Measurements from ENCODE around the gene USP48.

Gene USP48

GRCh38 chr1:21647431-21648351 is 135.3 kb downstream of the USP48 start:
- TF ChIP-seq, protein P1, sequence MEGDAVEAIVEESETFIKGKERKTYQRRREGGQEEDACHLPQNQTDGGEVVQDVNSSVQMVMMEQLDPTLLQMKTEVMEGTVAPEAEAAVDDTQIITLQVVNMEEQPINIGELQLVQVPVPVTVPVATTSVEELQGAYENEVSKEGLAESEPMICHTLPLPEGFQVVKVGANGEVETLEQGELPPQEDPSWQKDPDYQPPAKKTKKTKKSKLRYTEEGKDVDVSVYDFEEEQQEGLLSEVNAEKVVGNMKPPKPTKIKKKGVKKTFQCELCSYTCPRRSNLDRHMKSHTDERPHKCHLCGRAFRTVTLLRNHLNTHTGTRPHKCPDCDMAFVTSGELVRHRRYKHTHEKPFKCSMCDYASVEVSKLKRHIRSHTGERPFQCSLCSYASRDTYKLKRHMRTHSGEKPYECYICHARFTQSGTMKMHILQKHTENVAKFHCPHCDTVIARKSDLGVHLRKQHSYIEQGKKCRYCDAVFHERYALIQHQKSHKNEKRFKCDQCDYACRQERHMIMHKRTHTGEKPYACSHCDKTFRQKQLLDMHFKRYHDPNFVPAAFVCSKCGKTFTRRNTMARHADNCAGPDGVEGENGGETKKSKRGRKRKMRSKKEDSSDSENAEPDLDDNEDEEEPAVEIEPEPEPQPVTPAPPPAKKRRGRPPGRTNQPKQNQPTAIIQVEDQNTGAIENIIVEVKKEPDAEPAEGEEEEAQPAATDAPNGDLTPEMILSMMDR (conservative IDR thresholded peaks at IDR 0.05; ENCODE audit: low read depth, low read length) = no peak
- H3K4me3 ChIP-seq (ENCODE audit: low read depth, low read length) = no peak overlapping the region
- DNase-seq (ENCODE audit: low read depth) = peak; percentile 65

- TF ChIP-seq, protein P1 (conservative IDR thresholded peaks at IDR 0.05; ENCODE audit: low read depth, low read length) = no peak
- DNase-seq (ENCODE audit: low read depth) = no peak
- H3K4me3 ChIP-seq (ENCODE audit: low read depth, low read length) = no peak overlapping the region
Observed at GRCh38 chr1:21645550-21645949, 137.4 kb downstream of the USP48 start.

DNA sequence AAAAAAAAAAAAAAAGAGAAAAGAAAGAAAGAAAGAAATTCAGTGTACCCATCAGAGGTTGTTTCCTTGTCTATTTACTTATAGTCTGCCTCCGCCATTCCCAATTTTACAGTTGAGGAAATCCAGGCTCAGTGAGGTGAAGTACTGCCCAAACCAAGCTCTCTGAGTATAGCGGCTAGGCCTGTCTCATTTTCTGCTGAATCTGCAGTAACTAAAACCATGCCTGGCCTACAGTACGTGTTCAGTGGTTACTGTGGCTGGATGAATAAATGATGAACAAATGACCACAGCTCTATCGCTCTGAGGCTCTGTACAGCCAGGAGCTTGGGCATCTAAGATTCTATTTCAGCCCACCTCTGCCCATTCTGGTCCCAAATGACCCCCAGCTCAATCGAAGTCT is 138.0 kb downstream of the USP48 start:
- TF ChIP-seq, protein P1 (conservative IDR thresholded peaks at IDR 0.05; ENCODE audit: low read depth, low read length) = no peak
- DNase-seq (ENCODE audit: low read depth) = no peak
- no peak overlapping the region for H3K4me3 ChIP-seq (ENCODE audit: low read depth, low read length)

- no peak overlapping the region for H3K4me3 ChIP-seq (ENCODE audit: low read depth, low read length)
- TF ChIP-seq, protein P1 (conservative IDR thresholded peaks at IDR 0.05; ENCODE audit: low read depth, low read length) = no peak
- no peak for DNase-seq (ENCODE audit: low read depth)
Observed at GRCh38 chr1:21644348-21644747, 138.6 kb downstream of the USP48 start.

DNA sequence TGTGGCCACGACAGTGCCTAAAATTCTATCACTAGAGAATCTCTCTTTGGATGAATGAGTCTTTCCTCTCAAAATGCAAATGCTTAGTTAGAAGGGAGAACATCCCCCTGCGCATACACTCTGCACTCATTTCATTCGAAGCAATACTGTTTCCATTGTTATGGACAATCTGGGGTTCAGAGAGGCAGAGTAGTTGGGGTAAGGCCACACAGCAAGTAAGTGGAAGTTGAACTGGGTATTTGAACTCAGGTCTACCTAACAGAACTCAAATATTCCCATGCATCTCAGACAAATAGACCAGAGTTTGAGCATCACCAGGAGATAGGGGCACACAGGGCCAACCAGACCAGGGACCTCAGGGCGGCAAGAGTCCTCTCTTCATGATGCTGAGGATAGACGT is 139.3 kb downstream of the USP48 start:
- TF ChIP-seq, protein P1 (conservative IDR thresholded peaks at IDR 0.05; ENCODE audit: low read depth, low read length) = no peak

GRCh38 chr1:21641967-21642739 is 140.8 kb downstream of the USP48 start:
- TF ChIP-seq, protein P1 (conservative IDR thresholded peaks at IDR 0.05; ENCODE audit: low read depth, low read length) = no peak
- H3K4me3 ChIP-seq (ENCODE audit: low read depth, low read length) = no peak overlapping the region
- DNase-seq (ENCODE audit: low read depth) = no peak

More for the DNA sequence above, 139.3 kb downstream of the USP48 start:
- DNase-seq (ENCODE audit: low read depth) = no peak
- no peak overlapping the region for H3K4me3 ChIP-seq (ENCODE audit: low read depth, low read length)

Measured in choroid plexus epithelial cell (primary cell).